Astrocyte (in vitro differentiated cells and primary cell): Measurements from ENCODE around the gene UGT1A9.

Experiments used
- EZH2 ChIP-seq: IDR thresholded peaks from 2 replicates; pipeline ENCODE4 v1.6.1; 2012; ENCODE audit warnings: mild to moderate bottlenecking, low read length, inconsistent platforms; ENCODE audit not compliant: insufficient read depth
- TF ChIP-seq, protein P1 (sequence below): IDR thresholded peaks from 2 replicates; pipeline ENCODE4 v1.5.1; 2011; ENCODE audit warnings: low read depth, mild to moderate bottlenecking, inconsistent platforms, low read length, moderate library complexity; ENCODE audit not compliant: insufficient read depth

DNA sequence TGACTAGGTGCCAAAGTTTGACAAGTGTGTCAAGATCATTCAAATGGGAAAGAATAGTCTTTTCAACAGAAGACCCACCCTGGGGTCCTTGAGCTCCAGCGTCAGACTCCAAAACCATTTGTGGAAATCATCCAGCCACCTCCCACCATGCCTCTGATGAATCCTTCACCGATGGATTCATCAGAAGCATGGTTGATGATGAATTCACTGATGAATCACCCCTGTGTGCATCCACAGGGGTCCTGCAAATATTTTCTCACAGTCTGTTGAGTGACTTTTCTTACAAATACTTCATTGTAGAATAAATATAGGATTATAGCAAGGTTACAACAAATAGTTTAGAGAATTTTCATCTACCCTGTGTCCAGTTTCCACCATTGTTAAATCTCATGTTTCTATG is 4.3 kb downstream of the UGT1A9 start:
- TF ChIP-seq, protein P1, sequence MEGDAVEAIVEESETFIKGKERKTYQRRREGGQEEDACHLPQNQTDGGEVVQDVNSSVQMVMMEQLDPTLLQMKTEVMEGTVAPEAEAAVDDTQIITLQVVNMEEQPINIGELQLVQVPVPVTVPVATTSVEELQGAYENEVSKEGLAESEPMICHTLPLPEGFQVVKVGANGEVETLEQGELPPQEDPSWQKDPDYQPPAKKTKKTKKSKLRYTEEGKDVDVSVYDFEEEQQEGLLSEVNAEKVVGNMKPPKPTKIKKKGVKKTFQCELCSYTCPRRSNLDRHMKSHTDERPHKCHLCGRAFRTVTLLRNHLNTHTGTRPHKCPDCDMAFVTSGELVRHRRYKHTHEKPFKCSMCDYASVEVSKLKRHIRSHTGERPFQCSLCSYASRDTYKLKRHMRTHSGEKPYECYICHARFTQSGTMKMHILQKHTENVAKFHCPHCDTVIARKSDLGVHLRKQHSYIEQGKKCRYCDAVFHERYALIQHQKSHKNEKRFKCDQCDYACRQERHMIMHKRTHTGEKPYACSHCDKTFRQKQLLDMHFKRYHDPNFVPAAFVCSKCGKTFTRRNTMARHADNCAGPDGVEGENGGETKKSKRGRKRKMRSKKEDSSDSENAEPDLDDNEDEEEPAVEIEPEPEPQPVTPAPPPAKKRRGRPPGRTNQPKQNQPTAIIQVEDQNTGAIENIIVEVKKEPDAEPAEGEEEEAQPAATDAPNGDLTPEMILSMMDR, result no peak
- TF ChIP-seq EZH2, result no peak
